Right renal cortex interstitium (tissue), 3 donors: ENCODE measurements around the gene OGT. TPM values are rescaled to one million over a fixed set of nuclear protein-coding genes. Genes with fewer than 3 reads are reported as not detected.
"Not testable (repeated sequence)": the region's sequence is repeated elsewhere in the genome, so short reads cannot be mapped to it uniquely, and the experiment has no call there.

Experiments
- DNase-seq, 3 donors: peaks; one replicate each; pipeline ENCODE4 v3.0.0-alpha.2; 2013; ENCODE audit warnings: low read depth in 3 of 3, low spot score in 2 of 3
- polyA plus RNA-seq, 3 donors: library from polyadenylated mRNA; unstranded; fragments of 120-200 nt; gene quantifications; one replicate each; pipeline ENCODE4 v1.2.1, GENCODE V29; 2013; ENCODE audit not compliant: insufficient read length in 3 of 3

OGT gene
- polyA plus RNA-seq, 3 donors = 160 to 210 (median 176) TPM

DNA sequence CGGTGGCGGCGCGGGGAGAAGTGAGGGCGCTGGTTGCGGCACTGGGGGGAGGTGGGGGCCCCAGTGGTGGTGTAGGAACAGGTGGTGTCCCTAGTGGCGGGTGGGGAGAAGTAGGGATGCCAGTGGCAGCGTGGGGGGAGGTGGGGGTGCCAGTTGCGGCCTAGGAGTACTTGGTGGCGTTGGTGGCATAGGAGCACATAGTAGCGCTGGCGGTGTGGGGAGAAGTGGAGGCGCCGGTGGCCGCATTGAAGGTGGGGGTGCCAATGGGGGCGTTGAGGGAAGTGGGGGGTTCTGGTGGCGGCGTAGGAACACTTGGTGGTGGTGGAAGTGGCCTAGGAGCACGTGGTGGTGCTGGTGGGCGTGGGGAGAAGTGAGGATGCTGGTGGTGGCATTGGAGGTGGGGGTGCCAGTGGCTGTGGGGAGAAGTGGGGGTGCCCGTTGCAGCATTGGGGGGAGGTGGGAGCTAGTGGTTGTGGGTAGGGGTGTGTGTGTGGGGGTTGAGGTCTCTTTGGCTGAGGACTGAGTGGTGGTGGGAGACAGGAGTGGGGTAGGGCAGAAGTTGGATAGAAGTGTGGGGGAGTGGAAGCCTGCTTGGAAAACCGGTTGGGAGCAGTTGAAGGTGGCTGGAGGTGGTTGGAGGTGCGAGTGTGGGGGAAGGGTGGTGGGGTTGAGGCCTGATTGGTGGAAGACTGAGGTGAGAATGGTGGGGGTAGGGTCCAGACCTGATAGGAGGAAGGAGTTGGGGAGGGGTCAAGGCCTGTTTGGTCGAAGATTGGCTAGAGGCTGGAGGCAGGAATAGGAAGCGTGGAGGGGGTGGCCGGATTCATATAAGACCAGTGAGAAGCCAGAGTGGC is 46.5 kb downstream of the OGT start:
- no peak for DNase-seq

DNA sequence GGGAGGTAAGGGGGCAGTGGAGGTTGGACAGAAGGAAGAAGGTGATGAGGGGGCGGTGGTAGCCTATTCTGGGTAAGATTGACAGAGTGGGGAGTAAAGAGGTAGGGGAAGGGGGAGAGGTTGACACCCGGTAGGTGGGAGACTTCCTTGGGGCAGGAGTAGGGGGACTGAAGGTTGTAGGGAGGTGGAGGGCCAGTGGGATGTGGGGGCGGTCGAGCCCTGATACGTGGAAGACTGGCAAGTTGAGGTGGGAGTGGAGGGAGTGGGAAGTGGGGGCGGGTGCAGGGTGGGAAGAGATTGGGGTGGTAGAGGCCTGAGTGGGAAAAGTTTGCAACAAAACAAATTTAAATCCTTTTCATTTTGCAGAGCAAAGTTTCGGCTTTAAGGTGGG is 47.1 kb downstream of the OGT start:
- no peak for DNase-seq

DNA sequence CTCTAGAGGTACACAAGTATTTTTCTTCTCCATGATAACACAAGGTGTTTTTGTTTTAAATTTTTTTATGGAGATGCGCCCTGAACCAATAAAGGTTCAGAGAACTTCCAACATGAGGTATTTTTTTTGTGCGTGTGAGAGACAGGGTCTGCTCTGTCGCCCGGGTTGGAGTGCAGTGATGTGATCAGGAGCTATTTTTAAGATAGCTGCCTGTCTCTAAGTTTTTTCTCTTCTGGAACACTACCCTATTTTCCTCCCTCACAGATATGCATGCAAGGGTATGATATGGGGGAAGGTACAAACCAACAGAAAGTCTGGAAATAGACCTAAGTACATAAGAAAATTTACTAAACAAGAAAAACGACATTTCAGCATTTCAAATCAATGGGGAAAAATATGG is 48.3 kb downstream of the OGT start:
- no peak for DNase-seq

DNA sequence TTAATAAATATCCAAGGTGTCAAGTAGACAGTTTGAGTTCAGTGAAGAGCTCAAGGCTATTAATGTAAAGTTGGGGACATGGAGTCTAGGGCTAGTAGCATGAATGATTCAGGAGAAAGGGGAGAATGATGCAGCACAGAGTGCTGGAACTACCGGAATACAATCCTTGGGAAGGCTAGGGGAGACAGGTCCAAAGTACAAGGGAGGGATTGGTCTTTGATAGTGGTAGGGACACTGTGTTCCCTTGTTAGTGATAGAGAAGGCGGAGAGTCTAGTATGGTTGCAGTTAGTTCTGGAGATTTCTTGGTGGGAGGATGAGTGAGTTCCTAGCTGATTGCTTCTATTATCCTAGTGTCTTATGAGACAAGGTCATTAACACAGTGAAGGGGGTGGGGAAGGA is 54.0 kb downstream of the OGT start:
- DNase-seq = no peak

DNA sequence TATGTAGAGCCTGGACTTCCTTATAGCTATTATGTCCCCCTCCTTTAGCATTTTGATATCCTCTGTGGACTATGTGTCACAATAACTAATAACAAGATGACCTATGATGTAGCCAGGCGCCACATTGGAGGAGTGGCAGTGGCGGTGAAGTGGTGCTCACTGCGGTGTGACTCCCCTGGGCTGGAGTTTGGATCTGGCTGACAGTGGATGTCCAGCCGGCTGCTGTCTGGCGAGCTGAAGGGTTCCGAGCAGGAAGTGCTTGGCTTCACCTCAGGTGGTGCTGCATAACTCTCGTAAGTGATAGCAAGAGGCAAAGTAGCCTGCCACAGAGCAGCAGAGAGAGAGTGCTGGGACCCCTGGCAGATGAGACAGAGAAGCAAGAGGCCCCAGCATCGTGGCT is 60.3 kb downstream of the OGT start:
- DNase-seq = not testable (repeated sequence)

DNA sequence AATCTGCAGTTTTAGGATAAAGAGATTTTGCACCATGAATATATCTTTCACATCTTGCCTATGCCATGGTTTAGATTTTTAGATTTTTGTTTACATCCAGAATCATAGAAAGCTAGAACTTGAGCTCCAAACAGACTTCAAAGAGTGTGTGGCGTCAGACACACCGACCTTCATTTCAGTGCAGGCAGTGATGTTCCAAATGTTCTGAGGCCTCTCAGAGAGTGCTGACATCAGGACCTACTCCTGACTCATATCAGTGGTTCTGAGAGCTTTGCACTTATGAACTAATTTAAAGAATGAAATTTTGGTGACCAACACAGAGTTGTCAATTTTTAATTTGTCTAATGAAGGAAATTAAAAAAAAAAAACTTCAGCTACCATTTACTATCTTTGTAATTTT is 67.1 kb downstream of the OGT start:
- DNase-seq = no peak

DNA sequence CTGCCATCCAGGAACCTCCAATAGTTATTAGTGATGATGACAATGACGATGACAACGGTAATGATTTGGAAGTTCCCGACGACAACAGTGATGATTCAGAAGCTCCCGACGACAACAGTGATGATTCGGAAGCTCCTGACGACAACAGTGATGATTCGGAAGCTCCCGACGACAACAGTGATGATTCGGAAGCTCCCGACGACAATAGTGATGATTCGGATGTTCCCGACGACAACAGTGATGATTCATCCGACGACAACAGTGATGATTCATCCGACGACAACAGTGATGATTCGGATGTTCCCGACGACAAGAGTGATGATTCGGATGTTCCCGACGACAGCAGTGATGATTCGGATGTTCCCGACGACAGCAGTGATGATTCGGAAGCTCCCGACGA is 70.7 kb downstream of the OGT start:
- DNase-seq = no peak

DNA sequence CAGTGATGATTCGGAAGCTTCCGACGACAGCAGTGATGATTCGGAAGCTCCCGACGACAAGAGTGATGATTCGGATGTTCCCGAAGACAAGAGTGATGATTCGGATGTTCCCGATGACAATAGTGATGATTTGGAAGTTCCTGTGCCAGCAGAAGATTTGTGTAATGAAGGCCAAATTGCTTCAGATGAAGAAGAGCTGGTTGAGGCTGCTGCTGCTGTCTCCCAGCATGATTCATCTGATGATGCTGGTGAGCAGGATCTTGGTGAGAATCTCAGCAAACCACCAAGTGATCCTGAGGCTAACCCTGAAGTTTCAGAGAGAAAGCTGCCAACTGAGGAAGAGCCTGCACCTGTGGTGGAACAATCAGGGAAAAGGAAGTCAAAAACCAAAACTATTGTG is 71.2 kb downstream of the OGT start:
- no peak for DNase-seq

DNA sequence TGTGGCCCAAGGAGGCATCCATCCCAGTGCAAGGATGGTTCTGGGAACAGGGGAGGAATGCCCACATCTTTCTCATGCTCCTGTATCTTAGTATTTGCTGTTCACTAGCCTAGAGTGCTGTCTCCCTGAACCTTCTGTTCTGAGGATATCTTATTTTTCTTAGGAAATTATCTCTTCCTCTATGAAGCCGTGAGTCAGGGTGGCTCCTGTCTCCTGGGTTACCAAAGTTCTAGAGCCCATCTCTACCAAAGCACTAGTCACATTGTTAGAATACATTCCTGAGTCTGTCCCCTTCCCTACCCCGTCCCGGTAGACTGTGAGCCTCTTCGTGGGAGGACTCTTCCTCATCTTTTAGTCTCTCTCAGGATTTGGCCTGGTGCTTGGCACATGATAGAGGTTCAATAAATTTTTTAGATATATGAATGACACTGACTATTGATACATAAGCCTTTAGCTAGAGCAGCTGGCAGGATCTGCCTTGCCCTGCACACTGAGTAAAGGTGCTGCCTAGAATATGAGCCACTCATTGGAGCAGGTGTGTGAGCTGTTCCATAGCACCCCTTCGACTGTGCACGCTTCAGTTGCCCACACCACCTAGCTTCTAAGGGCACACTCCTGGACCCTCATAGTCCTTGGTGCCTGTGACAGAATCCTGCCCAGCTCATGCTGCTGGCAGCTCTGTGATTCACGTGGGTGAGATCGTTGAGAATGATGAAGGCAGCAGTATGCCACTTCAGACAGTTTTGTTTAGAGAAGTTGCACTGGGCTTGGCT is 72.1 kb downstream of the OGT start:
- no peak for DNase-seq

DNA sequence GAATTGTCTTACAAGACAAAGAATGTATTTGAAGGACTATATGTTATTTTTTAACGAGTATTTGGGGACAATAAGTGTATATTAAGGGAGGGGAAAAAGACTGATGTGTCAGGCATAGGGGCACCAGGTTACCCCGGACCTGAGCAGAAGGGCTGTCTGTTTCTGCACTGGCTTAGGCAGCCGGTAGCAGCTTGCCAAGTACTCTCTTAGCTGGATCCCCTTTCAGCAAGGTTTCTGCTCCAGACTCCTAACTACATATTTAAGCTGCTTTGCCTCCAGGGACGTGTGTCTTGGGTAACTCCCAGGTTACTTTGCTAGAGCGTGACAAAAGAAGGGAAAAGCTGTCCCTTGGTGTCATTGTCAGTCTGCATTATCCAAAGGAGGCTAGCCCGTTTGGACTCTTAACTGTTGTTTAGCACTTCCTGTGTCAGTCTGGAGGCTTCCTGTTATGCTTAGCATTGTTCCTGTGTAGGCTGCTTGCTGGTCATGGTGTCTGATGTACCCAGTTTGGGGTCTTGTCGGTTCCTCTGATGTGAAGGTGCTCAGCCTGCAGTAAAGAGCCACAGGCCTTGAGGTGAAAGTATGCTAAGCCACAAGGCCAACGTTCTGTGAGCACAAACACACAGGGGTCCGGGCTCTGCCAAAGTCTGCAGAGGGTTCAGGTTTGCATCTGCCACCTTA is 73.8 kb downstream of the OGT start:
- no peak for DNase-seq

DNA sequence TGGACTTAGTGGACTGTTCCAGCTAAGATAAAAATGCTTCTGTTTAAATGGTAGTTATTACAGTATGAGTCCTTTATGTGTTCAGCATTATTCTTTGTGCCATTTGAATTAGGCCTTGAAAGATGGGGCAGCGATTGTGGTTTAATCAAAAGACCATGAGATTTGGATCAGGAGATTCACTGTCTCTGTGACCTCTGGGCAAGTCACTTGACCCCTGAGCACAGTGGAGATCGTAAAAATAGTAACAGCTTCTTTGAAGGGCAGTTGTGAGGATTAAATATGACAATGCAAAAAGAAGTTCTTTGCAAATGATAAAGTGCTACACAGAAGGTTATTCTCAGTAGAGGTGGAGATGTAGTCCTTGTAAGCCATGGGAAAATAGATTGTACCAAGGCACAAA is 74.6 kb downstream of the OGT start:
- no peak for DNase-seq

DNA sequence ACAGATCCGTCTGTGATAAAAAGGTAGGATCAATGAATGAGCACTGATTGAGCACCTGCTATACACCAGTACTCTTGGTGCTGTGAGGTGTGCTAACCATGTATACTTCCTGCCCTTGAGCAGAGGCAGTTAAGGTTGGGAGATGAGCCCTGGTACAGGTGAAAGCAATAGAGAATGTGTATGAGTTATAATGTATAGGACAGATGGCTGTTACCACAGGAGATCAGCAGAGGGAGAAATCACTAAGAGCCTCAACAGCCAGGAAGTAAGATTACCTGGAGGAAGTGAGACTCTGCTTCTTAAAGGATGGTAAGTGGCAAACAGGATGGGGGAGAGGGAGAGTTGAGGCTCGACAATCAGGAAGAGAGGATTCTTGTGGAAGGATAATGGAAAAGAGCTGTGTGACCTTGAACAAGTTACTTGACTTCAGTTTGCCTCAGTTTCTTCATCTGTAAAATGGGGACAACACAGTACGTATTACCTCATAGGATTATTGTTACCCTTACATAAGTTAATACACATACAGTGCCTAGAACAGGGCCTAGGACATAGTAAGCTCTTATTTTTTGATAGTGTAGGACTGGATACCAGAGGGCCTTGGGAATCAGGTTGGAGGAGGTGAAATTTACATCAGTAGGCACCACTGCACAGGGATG is 76.3 kb downstream of the OGT start:
- DNase-seq = no peak

DNA sequence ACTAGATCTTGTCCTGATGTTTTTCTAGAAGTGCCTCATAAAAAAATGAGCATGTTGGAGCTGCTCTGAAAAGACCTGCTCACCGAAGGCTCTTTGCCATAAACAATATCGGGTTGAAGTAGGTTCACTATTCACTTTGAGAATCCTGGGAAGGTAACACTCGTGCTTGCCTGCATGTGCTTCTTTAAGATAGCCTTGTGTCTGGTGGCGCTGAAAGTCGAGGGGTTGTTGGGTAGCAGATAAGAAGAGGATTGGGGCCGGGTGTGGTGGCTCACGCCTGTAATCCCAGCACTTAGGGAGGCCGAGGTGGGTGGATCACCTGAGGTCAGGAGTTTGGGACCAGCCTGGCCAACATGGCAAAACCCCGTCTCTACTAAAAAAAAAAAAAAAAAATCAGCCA is 78.8 kb downstream of the OGT start:
- not testable (repeated sequence) for DNase-seq

DNA sequence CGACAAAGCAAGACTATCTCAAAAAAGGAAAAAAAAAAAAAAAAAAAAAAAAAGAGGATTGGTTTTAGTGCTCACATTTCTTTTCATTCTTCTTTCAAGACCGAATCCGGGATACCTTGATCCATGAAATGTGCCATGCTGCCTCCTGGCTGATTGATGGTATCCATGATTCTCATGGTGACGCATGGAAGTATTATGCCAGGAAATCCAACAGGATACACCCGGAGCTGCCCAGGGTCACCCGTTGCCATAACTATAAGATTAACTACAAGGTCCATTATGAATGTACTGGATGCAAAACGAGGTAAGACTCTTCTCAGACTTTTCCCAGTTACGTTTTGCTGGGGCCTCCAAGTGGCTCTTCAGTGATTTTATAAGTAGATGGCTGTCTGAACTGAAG is 79.4 kb downstream of the OGT start:
- no peak for DNase-seq

DNA sequence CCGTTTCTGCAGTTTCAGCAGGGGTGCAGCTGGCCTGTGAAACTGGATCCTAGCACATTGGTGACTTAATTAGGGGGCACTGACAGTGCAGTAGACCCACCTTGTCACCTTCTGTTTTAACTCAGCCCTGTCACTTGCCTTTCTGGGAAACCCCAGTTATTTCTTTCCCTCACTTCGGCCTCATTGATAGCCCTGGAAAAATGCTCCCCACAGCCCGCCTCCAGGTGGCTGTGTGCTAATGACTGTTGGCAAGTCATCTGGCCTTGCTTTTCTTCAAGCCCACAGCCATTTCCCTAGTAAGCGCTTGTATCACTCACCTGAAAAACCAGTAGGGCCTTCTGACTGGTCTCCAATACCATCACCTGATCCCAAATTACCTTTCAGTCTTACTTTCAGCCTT is 82.2 kb downstream of the OGT start:
- DNase-seq = no peak

DNA sequence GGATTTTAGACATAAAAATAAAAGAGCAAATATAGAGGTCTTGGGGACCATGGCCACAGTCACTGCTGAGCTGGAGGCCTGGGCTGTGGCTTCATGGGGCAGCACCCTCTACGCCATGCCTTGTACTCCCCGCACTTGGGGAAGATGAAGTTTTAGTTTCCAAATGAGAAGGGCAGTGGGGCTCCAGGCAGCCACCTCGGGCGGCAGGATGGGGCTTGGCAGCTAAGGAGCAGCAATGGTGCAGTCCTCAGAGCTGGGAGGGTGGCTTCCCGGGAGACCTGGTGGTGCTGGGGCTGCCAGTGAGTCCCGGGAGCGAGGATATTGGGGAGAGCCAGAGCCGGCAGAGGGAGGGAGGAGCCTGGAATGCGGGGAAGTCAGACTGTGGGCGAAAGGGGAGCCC is 83.0 kb downstream of the OGT start:
- DNase-seq = no peak

DNA sequence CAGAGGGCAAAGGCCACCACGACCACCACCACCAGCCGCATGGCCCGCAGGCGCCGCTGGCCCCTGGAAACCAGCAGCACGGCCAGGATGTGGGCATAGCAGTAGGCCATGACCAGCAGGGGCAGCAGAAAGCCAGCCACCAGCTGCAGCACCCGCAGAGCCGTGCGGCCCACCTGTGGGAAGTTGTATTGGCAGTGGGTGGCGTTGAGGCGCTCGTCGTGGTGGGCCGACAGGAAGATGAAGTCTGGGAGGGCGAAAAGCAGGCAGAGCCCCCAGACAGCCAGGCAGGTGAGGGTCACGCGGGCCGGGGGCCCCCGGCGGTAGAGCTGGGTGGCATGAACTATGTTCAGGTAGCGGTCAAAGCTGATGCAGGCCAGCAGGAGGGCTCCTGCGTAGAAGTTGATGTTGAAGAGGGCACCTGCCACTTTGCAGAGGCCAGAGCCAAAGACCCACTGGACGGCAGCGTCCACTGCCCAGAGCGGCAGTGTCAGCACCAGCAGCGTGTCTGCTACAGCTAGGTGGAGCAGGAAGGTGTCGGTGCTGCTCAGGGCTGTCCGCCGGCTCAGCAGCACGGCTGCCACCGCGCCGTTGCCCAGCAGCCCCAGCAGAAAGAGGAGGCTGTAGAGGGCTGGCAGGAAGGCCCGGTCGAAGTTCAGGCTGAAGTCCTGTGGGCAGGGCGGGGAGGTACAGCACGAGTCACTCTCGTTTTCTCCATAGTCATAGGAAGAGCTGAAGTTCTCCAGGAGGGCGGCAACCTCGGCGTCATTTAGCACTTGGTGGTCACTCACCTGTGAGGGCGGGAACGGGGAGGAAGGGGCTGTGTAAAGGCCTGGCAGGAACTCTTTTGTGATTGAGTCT is 84.0 kb downstream of the OGT start:
- DNase-seq = no peak

DNA sequence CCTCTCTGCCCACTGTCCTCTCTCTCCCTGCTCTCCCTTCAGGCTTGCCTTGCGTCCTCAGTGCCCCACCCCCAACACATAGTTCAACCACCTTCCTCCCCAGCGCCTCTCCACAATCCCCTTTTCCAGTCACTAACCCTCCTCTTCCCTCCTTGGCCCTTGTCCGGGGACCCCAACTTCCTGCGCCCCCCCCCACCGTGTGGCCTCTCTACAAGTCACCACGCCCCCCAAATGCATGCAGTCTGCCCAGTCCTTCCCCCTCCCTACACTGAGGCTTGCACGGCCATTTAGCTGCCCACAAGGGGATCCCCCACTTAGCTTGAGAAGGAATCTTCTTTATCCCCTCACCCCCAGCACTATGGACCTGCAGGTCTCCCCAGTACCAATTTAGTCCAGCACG is 84.8 kb downstream of the OGT start:
- no peak for DNase-seq

DNA sequence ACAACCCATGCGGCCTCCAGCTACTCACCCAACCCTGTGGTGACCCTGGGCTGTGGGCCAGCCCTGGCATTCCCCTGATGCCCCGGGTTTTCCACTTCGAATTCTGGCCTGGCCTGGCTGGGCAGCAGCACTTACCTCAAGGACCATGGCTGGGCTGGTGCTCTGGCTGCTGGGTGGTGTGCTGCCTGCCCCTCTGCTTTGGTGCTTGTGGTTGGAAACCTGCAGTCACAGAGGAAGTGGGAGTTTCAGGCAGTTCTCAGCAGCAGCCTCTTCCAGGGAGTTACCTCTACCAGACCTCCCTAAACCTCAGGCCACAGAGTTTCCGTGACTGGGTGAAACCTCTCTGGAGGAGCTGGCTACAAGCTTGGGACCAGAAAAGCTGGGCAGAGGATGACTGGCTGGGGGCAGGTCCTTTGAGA is 85.4 kb downstream of the OGT start, which contains the start of gene CXCR3:
Gene CXCR3 (minus strand): TSS at position 209 of the 419 bp plus-strand sequence. CDS start 62 bp downstream, at position 147.
- no peak for DNase-seq

DNA sequence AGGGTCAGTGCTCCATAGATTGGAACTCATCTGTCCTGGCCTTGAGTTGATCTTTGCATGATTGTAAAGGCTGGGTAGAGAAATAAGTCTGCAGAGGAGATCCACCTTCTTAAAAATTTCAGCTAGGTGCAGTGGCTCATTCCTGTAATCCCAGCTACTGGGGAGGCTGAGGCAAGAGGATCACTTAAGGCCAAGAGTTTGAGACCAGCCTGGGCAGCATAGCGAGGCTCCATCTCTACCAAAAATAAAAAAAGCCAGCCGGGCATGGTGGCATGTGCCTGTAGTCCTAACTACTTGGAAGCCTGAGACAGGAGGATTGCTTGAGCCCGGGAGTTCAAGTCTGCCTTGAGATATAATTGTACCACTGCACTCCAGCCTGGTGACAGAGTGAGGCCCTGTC is 85.9 kb downstream of the OGT start:
- no peak for DNase-seq
